ENCODE measurements around the gene SUFU. TPM values are rescaled to one million over a fixed set of nuclear protein-coding genes. Genes with fewer than 3 reads are reported as not detected.
"Not testable (repeated sequence)": the region's sequence is repeated elsewhere in the genome, so short reads cannot be mapped to it uniquely, and the experiment has no call there.

The SUFU gene
- total RNA-seq (10 to 100 TPM in 5 of 7 donors, 1 to 10 TPM in 2; 4.6 to 19.1 (median 16.1) TPM), polyA plus RNA-seq (10 to 100 TPM in 1 of 2 donors, 1 to 10 TPM in 1; 6.8 to 14.2 TPM)
- long read RNA-seq, donor 1, partial matches to known transcripts: 2 of 32 reads
- long read RNA-seq, donor 1, other reads (novel, unspliced or antisense): 30 of 32 reads
- long read RNA-seq, donor 2, full-length matches to known transcripts: 2 of 2 reads
- long read RNA-seq, donor 2, partial matches to known transcripts: 0 of 2 reads
- long read RNA-seq, donor 2, other reads (novel, unspliced or antisense): 0 of 2 reads
- long read RNA-seq, donor 3, full-length matches to known transcripts: 3 of 22 reads
- long read RNA-seq, donor 3, partial matches to known transcripts: 1 of 22 reads
- long read RNA-seq, donor 3, other reads (novel, unspliced or antisense): 18 of 22 reads

GRCh38 chr10:102503264-102504178, at the start of gene SUFU:
TSS of gene SUFU (plus strand) at chr10:102503972. CDS start at chr10:102504153, 181 bp downstream.
- Histone ChIP-seq H3K36me3 (no peaks in the 10 kb centered on the region), H3K4me3 (peak within 1 kb of the TSS; percentile 97), H3K27me3 (no peaks in the 10 kb centered on the region), H3K9me3 (no peaks in the 10 kb centered on the region), H3K4me1 (ENCODE audit: insufficient read depth) (peaks cover 5% of the 10 kb centered on the region), H3K27ac (peak within 1 kb of the TSS; percentile 8 to 68)
- intact Hi-C loops (cut with DNase I): loop anchor here in 2 of 4 donors (10.0 kb wide), 2 partner anchors 81 to 211 kb away; partner anchors contain the start of genes ARL3 (in 1 of the 2) and SFXN2 (in 1 of the 2)
- 0 to 1% (median 1%) methylated on average over 17 to 44 of the region's 44 CpGs for WGBS, 3 donors
- peak; percentile 82 to 97 (median 95) for TF ChIP-seq CTCF (IDR thresholded peaks at IDR 0.05)
- no peak for TF ChIP-seq EP300 (IDR thresholded peaks at IDR 0.05)
- DNase-seq: peak; percentile 98 to 99 (median 98)

- H3K4me3 ChIP-seq; H3K27ac ChIP-seq; H3K9me3 ChIP-seq; intact Hi-C loops (cut with DNase I); H3K27me3 ChIP-seq; DNase-seq; H3K36me3 ChIP-seq; H3K4me1 ChIP-seq (ENCODE audit: insufficient read depth): not testable (repeated sequence)
- 72 to 80% (median 76%) methylated on average over 13 of the region's 13 CpGs for WGBS, 3 donors
These were observed 48.9 kb upstream of the SUFU start for GRCh38 chr10:102454662-102455487.

GRCh38 chr10:102455893-102456471, 47.8 kb upstream of the SUFU start:
- Histone ChIP-seq H3K36me3 (no peaks in the 10 kb centered on the region), H3K4me1 (ENCODE audit: insufficient read depth) (peaks cover 7% of the 10 kb centered on the region), H3K4me3 (no peak overlapping the region), H3K27me3 (no peaks in the 10 kb centered on the region), H3K9me3 (no peaks in the 10 kb centered on the region), H3K27ac (no peak overlapping the region)
- no peak for TF ChIP-seq CTCF (IDR thresholded peaks at IDR 0.05)
- no peak for TF ChIP-seq EP300 (IDR thresholded peaks at IDR 0.05)
- TF ChIP-seq POLR2A (IDR thresholded peaks at IDR 0.05): no peak
- intact Hi-C loops (cut with DNase I): no loop called here
- no peak for DNase-seq
- WGBS, 3 donors: 81 to 90% (median 85%) methylated on average over 7 of the region's 7 CpGs

GRCh38 chr10:102457591-102458150, 46.1 kb upstream of the SUFU start:
- WGBS, 3 donors: 63 to 74% (median 67%) methylated on average over 9 of the region's 9 CpGs
- intact Hi-C loops (cut with DNase I): no loop called here
- H3K27me3 ChIP-seq: no peaks in the 10 kb centered on the region
- no peak overlapping the region for H3K27ac ChIP-seq
- H3K36me3 ChIP-seq: no peaks in the 10 kb centered on the region
- TF ChIP-seq CTCF (IDR thresholded peaks at IDR 0.05): no peak
- no peak for TF ChIP-seq EP300 (IDR thresholded peaks at IDR 0.05)
- TF ChIP-seq POLR2A (IDR thresholded peaks at IDR 0.05): no peak
- no peaks in the 10 kb centered on the region for H3K9me3 ChIP-seq
- peaks cover 4% of the 10 kb centered on the region for H3K4me1 ChIP-seq (ENCODE audit: insufficient read depth)
- DNase-seq: no peak
- H3K4me3 ChIP-seq: no peak overlapping the region
